ACHN (cell line): ENCODE data around the gene LDHAL6B.
A peak's percentile ranks its signal among the peaks of the same experiment; 100 is the strongest.
"Not testable (repeated sequence)": the region's sequence is repeated elsewhere in the genome, so short reads cannot be mapped to it uniquely, and the experiment has no call there.

Experiments used
- DNase-seq: peaks from one replicate; pipeline ENCODE4 v3.0.0-alpha.2; 2015
- in situ Hi-C: cut with HindIII; loops from 2 replicates; pipeline ENCODE4 v1.10.0; 2017; ENCODE audit warnings: low sequenced_read_pairs, low pct_ligation_motif_present, low pct_unique_long_range_greater_than_20kb

LDHAL6B gene

GRCh38 chr15:59206623-59207183 lies at the start of gene LDHAL6B:
Gene LDHAL6B (plus strand): TSS chr15:59206843. CDS start chr15:59206941, 98 bp downstream.
- no peak for DNase-seq
- in situ Hi-C loops, result no loop called here

GRCh38 chr15:59157396-59157795 lies 49.2 kb upstream of the LDHAL6B start:
- DNase-seq, result no peak
- in situ Hi-C loops, result no loop called here

- in situ Hi-C loops, result no loop called here
- no peak for DNase-seq
These were observed 48.6 kb upstream of the LDHAL6B start for GRCh38 chr15:59157840-59158700.

GRCh38 chr15:59158701-59159034 lies 48.0 kb upstream of the LDHAL6B start:
- in situ Hi-C loops, result no loop called here
- DNase-seq, result no peak

- in situ Hi-C loops, result no loop called here
- DNase-seq, result no peak
These were observed 47.4 kb upstream of the LDHAL6B start for GRCh38 chr15:59159210-59159609.

- DNase-seq, result no peak
- in situ Hi-C loops, result no loop called here
These were observed 45.6 kb upstream of the LDHAL6B start for GRCh38 chr15:59160880-59161593.

- DNase-seq, in situ Hi-C loops: not testable (repeated sequence)
These were observed 44.6 kb upstream of the LDHAL6B start for GRCh38 chr15:59162080-59162479.

- in situ Hi-C loops, result no loop called here
- DNase-seq, result no peak
These were observed 40.9 kb upstream of the LDHAL6B start for GRCh38 chr15:59165726-59166125.

- DNase-seq, result no peak
- in situ Hi-C loops, result no loop called here
These were observed 40.5 kb upstream of the LDHAL6B start for GRCh38 chr15:59166166-59166565.

GRCh38 chr15:59166601-59167265 lies 39.9 kb upstream of the LDHAL6B start:
- in situ Hi-C loops, result no loop called here
- no peak for DNase-seq

- peak; percentile 48 for DNase-seq
- in situ Hi-C loops, result no loop called here
These were observed 38.1 kb upstream of the LDHAL6B start for GRCh38 chr15:59168536-59168935.

- in situ Hi-C loops, result no loop called here
- DNase-seq, result peak; percentile 69
These were observed 37.4 kb upstream of the LDHAL6B start for GRCh38 chr15:59169251-59169708.

GRCh38 chr15:59170295-59171066 lies 36.2 kb upstream of the LDHAL6B start:
- DNase-seq, result no peak
- in situ Hi-C loops, result no loop called here

- no peak for DNase-seq
- in situ Hi-C loops, result no loop called here
These were observed 35.6 kb upstream of the LDHAL6B start for GRCh38 chr15:59171067-59171397.

GRCh38 chr15:59172289-59172901 lies 34.2 kb upstream of the LDHAL6B start:
- in situ Hi-C loops, result no loop called here
- no peak for DNase-seq

- in situ Hi-C loops, result no loop called here
- no peak for DNase-seq
These were observed 33.4 kb upstream of the LDHAL6B start for GRCh38 chr15:59173194-59173593.

- no peak for DNase-seq
- in situ Hi-C loops, result no loop called here
These were observed 32.4 kb upstream of the LDHAL6B start for GRCh38 chr15:59174151-59174834.
